HFF-Myc (cell line): ENCODE data around the gene PPP1R16B.
A peak's percentile ranks its signal among the peaks of the same experiment; 100 is the strongest.

Experiments used
- DNase-seq: peaks from one replicate; pipeline ENCODE4 v3.0.0-alpha.2; 2011; ENCODE audit warnings: low read depth; ENCODE audit errors: extremely low read depth
- H3K4me3 ChIP-seq: replicated peaks from 2 replicates; pipeline ENCODE4 v1.5.1; 2011; ENCODE audit warnings: low read depth, mild to moderate bottlenecking, control low read depth, low read length
- TF ChIP-seq, protein P1 (sequence below): IDR thresholded peaks from 2 replicates; pipeline ENCODE4 v1.5.1; 2012; ENCODE audit warnings: mild to moderate bottlenecking, low read depth, low read length, control low read depth; ENCODE audit errors: missing control alignments

The PPP1R16B gene

DNA sequence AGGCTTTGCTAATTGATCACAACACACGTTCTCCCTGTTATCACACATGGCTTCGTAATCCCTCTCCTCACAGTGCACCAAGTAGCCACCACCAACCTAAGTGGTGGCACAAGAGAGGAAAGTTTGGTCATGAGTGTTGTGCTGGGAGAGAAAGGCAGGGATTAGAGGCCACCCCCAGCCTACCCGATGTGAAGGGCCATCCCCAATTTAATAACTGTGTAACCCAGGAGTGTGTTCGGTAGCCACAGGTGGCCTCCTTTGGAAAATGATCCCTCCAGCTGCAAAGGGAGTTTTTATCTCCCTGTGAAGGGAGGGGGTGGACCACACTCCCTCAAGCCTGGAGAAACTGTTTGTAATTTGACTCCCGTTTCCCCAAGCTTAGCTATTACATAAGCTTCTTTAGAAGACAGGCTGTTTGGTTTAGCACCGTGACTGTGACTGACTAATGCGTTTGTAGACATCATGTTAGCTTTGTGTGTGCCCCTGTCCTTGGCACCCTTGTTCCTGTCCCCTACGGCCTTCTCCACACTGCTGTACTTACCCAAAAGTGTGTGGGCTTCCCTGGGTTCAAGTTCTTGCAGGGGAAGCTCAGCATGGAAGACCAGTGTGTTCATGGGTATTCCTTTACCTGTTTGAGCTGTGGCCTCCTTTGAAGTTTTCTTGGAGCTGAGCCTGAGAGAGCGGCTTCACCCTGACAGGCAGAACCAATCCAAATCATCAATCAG lies 20.6 kb downstream of the PPP1R16B start:
- H3K4me3 ChIP-seq, result no peak overlapping the region
- TF ChIP-seq, protein P1, sequence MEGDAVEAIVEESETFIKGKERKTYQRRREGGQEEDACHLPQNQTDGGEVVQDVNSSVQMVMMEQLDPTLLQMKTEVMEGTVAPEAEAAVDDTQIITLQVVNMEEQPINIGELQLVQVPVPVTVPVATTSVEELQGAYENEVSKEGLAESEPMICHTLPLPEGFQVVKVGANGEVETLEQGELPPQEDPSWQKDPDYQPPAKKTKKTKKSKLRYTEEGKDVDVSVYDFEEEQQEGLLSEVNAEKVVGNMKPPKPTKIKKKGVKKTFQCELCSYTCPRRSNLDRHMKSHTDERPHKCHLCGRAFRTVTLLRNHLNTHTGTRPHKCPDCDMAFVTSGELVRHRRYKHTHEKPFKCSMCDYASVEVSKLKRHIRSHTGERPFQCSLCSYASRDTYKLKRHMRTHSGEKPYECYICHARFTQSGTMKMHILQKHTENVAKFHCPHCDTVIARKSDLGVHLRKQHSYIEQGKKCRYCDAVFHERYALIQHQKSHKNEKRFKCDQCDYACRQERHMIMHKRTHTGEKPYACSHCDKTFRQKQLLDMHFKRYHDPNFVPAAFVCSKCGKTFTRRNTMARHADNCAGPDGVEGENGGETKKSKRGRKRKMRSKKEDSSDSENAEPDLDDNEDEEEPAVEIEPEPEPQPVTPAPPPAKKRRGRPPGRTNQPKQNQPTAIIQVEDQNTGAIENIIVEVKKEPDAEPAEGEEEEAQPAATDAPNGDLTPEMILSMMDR, result no peak
- DNase-seq, result peak; percentile 19

DNA sequence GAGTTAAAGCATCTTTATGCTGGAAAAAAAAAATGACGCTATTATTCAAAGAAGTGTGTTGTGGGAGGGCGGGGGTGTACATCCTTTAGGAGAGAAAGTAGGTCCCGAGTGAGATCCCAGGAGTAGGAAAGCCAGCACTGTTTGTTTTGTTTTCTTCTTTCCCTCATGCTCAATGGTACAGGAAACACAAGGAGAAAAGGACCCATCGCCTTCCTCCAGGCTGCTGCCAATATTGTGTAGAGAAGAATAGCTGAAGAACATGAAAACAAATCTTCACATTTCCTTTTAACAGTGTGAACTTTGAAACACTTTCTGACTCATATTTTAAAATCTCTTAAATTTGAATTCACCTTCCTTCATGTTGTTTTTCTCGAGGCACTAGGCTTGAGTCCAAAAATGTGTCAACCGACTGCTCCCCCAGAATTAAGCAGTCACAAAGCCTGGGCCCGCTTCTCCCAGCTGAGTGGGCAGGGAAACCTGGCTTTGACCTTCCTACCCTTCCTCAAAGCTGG lies 22.3 kb downstream of the PPP1R16B start:
- no peak for DNase-seq
- TF ChIP-seq, protein P1, result no peak
- H3K4me3 ChIP-seq, result no peak overlapping the region

DNA sequence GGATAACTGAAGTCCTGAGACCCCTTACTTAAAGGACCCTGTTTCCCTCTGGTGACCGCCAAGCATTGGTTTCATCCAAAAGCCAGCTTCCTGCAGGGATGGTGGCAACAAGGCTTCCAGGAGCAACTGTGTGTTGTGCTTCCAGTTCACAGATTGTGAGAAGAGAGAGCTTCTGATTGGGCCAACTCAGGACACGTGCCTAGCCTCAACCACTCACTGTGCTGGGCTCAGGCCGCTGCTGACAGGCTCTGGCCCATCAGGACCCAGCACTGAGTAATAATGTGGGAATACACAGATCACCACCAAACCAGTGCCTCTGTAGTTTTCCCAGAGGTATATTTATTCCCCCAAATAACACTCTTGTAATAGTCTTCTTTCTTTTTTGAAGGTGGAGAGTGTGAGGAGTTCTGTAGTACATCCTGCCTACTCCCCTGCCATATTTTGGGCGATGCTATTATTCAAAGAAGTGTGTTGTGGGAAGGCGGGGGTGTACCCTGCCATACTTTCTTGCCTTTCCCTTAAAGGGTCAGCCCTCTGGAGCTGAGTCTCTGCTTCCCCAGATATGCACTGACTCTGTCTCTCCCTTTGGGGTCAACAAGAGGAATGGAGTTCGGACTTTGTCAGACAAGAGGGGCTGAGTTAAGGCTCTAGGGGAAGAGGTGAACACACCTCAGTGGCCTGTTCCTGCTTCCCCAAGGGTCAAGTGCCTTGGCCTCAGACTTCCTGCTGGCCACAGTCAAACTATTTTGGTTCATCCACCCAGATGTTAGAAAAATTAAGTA lies 23.2 kb downstream of the PPP1R16B start:
- no peak for DNase-seq
- TF ChIP-seq, protein P1, result no peak
- no peak overlapping the region for H3K4me3 ChIP-seq

DNA sequence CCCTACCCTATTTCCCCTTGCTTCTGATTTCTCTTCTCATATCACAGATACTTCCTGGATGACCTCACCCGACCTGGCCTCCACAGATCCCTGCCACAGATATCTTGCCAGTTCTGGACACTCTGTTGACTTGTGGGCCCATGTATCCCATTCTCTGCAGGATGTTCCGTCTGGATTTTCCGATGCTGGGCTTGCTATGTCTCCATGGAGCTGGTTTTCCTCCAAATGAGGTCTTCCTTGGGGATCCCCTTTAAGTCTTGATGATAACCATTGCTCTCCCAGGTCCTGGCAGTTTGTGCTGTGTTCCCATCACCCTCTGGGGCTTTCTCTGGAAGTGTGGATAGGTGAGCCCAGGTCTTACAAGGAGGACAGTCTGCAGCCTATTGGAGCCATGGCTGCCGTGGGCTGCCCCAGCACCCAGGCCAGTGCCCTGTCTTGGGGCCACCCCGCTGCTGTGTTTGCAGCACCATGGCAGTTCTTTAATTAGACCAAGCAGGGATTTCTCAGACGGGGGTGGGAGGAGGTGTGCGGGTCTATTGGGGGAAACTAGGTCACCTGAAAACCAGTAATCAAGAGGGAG lies 23.9 kb downstream of the PPP1R16B start:
- TF ChIP-seq, protein P1, result no peak
- DNase-seq, result no peak
- no peak overlapping the region for H3K4me3 ChIP-seq

DNA sequence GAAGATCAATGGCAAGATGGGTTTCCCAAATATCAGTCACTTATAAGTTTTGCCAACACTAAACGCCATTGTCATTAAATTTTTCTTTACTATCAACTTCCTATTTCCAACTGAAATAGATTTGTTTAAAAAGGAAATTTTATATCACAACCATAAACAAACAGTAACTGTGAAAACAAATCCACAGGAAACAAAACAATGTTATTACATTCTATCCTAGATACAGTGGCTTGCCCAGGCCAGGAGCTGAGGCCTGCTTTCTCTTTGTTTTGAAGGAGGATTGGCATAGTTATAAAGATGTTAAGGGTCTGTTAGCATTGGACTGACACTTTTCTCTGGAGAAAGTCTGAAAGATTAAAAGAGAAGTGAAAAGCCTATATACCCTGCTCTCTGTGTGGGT lies 24.9 kb downstream of the PPP1R16B start:
- no peak overlapping the region for H3K4me3 ChIP-seq
- TF ChIP-seq, protein P1, result no peak
- no peak for DNase-seq

DNA sequence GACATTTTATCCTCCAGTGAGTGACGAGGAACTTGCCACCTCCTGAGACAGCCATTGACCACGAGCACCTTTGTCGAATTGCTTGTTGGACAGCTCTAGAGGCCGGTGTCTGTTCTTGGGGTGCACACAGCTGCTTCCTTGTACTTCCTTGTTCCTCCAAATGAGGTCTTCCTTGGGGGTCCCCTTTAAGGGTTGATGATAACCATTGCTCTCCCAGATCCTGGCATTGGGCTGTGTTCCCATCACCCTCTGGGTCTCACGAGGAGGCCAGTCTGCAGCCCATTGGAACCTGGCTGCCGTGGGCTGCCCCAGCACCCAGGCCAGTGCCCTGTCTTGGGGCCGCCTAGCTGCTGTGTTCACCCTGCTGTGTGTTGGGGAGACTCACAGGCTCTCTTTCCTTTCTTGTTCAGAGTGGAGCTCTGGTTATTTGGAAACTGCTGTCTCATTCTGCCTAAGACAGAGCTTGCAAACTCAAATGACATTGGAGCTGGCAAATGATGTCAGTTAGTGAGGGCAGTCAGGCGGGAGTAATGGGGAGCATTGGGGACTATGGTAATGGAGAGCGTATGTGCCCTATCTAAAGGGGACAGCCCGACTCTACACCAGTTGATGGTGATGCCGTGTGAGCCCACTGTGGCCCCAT lies 25.7 kb downstream of the PPP1R16B start:
- TF ChIP-seq, protein P1, result no peak
- H3K4me3 ChIP-seq, result no peak overlapping the region
- no peak for DNase-seq
